H1 (cell line): ENCODE measurements around the gene BRD9. TPM values are rescaled to one million over a fixed set of nuclear protein-coding genes. Genes with fewer than 3 reads are reported as not detected.
A peak's percentile ranks its signal among the peaks of the same experiment; 100 is the strongest.

Experiments used
- CTCF ChIA-PET: fragments of 300-600 bp; sonication (Branson Sonifier 250); formaldehyde crosslinking; loops from one replicate; lab custom pipeline; 2021; ENCODE audit not compliant: partially characterized antibody; lab: Charles Lee
- POLR2A ChIA-PET: fragments of 300-600 bp; sonication (Branson Sonifier 250); formaldehyde crosslinking; loops from one replicate; lab custom pipeline; 2021; ENCODE audit warnings: inconsistent platforms; ENCODE audit not compliant: partially characterized antibody; lab: Charles Lee
- DNase-seq, 2 experiments: peaks; one replicate each; pipeline versions ENCODE4 v3.0.0 to v3.0.0-alpha.2; 2010 to 2022; ENCODE audit warnings: low spot score in 2 of 2, low read depth in 1 of 2, mixed read lengths in 1 of 2
- FAIRE-seq: peaks from 2 replicates; lab custom pipeline; 2011; peaks lifted over from hg19 to GRCh38; lab: Jason Lieb, UNC
- H2AFZ ChIP-seq: 2 replicates; pipeline ENCODE4 v1.8.1; 2012; ENCODE audit warnings: low read length, inconsistent platforms
- H2AK5ac ChIP-seq: 2 replicates; pipeline ENCODE4 v1.6.1; 2013; ENCODE audit warnings: low read depth, low read length
- H2BK120ac ChIP-seq: replicated peaks from 2 replicates; pipeline ENCODE3; 2013; ENCODE audit warnings: low read depth, low read length, inconsistent platforms
- H2BK12ac ChIP-seq: 2 replicates; pipeline ENCODE4 v1.6.1; 2013; ENCODE audit warnings: low read depth, low read length
- H2BK15ac ChIP-seq: 2 replicates; pipeline ENCODE4 v1.6.1; 2013; ENCODE audit warnings: low read length
- H2BK20ac ChIP-seq: 2 replicates; pipeline ENCODE4 v1.6.1; 2013; ENCODE audit warnings: low read length
- H2BK5ac ChIP-seq: 2 replicates; pipeline ENCODE4 v1.6.1; 2013; ENCODE audit warnings: low read depth, low read length
- H3K14ac ChIP-seq: 2 replicates; pipeline ENCODE4 v1.6.1; 2013; ENCODE audit warnings: inconsistent platforms; ENCODE audit not compliant: insufficient read length
- H3K18ac ChIP-seq: 2 replicates; pipeline ENCODE4 v1.6.1; 2013; ENCODE audit warnings: low read length; ENCODE audit errors: extremely low read depth
- H3K23ac ChIP-seq: 2 replicates; pipeline ENCODE4 v1.6.1; 2013; ENCODE audit warnings: inconsistent platforms; ENCODE audit not compliant: insufficient read length
- H3K23me2 ChIP-seq: 2 replicates; pipeline ENCODE4 v1.6.1; 2013; ENCODE audit warnings: low read depth, low read length
- H3K27ac ChIP-seq: 2 replicates; pipeline ENCODE4 v1.6.1; 2011; ENCODE audit warnings: low read depth, low read length, inconsistent platforms
- H3K27me3 ChIP-seq, 4 experiments: replicated peaks in 1 of 4; 1 replicate in 1 of 4; 2 replicates in 3 of 4; pipeline versions ENCODE4 v1.6.1 to v1.8.1; 2011 to 2013; ENCODE audit warnings: low read length in 3 of 4, mild to moderate bottlenecking in 3 of 4, inconsistent platforms in 2 of 4, mixed read lengths in 2 of 4, moderate library complexity in 1 of 4; ENCODE audit not compliant: control insufficient read depth in 3 of 4, insufficient read depth in 3 of 4; ENCODE audit errors: extremely low read depth in 1 of 4
- H3K36me3 ChIP-seq, 4 experiments: 2 replicates each; pipeline versions ENCODE4 v1.6.1 to v1.8.1; 2011 to 2013; ENCODE audit warnings: mild to moderate bottlenecking in 4 of 4, low read length in 3 of 4, moderate library complexity in 2 of 4, control low read depth in 1 of 4, inconsistent platforms in 1 of 4; ENCODE audit not compliant: insufficient read depth in 4 of 4, control insufficient read depth in 2 of 4
- H3K4ac ChIP-seq: replicated peaks from 2 replicates; pipeline ENCODE3; 2013; ENCODE audit warnings: low read length, low read depth, mixed read lengths, inconsistent platforms; ENCODE audit not compliant: insufficient read length
- H3K4me1 ChIP-seq, 4 experiments: replicated peaks in 1 of 4; 1 replicate in 1 of 4; 2 replicates in 3 of 4; pipeline versions ENCODE4 v1.6.1 to v1.8.1; 2011 to 2013; ENCODE audit warnings: low read length in 3 of 4, inconsistent platforms in 2 of 4, mixed read lengths in 1 of 4; ENCODE audit not compliant: insufficient read depth in 4 of 4, control insufficient read depth in 3 of 4
- H3K4me2 ChIP-seq, 2 experiments: 2 replicates each; pipeline versions ENCODE4 v1.6.1 to v1.8.1; 2011 to 2013; ENCODE audit warnings: low read depth in 2 of 2, low read length in 2 of 2, control low read depth in 1 of 2, inconsistent platforms in 1 of 2, mild to moderate bottlenecking in 1 of 2; ENCODE audit not compliant: insufficient read depth in 1 of 2
- H3K4me3 ChIP-seq, 4 experiments: fragments of 200-600, 300-600 bp in 1 of 4; sonication (generic), shearing (Covaris generic), sonication (Bioruptor Twin) in 1 of 4; 2 replicates each; pipeline versions ENCODE4 v1.5.1 to v1.8.1; 2011 to 2016; ENCODE audit warnings: low read length in 4 of 4, low read depth in 3 of 4, control low read depth in 2 of 4, inconsistent platforms in 2 of 4, mild to moderate bottlenecking in 2 of 4, mixed read lengths in 1 of 4, moderate library complexity in 1 of 4; ENCODE audit not compliant: insufficient read depth in 2 of 4; ENCODE audit errors: extremely low read depth in 1 of 4
- H3K56ac ChIP-seq: replicated peaks from 2 replicates; pipeline ENCODE3; 2013; ENCODE audit warnings: low read depth, mild to moderate bottlenecking, mixed read lengths, low read length, inconsistent platforms; ENCODE audit not compliant: insufficient read length
- H3K79me1 ChIP-seq: 2 replicates; pipeline ENCODE4 v1.6.1; 2013; ENCODE audit warnings: low read depth, low read length, control low read depth
- H3K79me2 ChIP-seq, 2 experiments: 2 replicates each; pipeline versions ENCODE4 v1.6.1 to v1.8.1; 2012 to 2013; ENCODE audit warnings: low read length in 2 of 2, mild to moderate bottlenecking in 2 of 2, inconsistent platforms in 1 of 2; ENCODE audit not compliant: insufficient read depth in 2 of 2, control insufficient read depth in 1 of 2
- H3K9ac ChIP-seq, 4 experiments: replicated peaks in 1 of 4; 1 replicate in 1 of 4; 2 replicates in 3 of 4; pipeline versions ENCODE4 v1.6.1 to v1.8.1; 2011 to 2013; ENCODE audit warnings: low read depth in 3 of 4, low read length in 3 of 4, control low read depth in 2 of 4, mild to moderate bottlenecking in 2 of 4, moderate library complexity in 2 of 4, inconsistent platforms in 1 of 4; ENCODE audit errors: extremely low read depth in 1 of 4
- H3K9me3 ChIP-seq, 2 experiments: 2 replicates each; pipeline versions ENCODE4 v1.6.1 to v1.8.1; 2012 to 2013; ENCODE audit warnings: mild to moderate bottlenecking in 2 of 2, moderate library complexity in 2 of 2, control low read depth in 1 of 2, inconsistent platforms in 1 of 2, low read depth in 1 of 2, low read length in 1 of 2, mixed read lengths in 1 of 2; ENCODE audit not compliant: insufficient read depth in 2 of 2
- H4K20me1 ChIP-seq, 2 experiments: replicated peaks in 1 of 2; 2 replicates each; pipeline versions ENCODE3 to v1.8.1; 2011 to 2013; ENCODE audit warnings: inconsistent platforms in 2 of 2, low read length in 2 of 2, mild to moderate bottlenecking in 1 of 2; ENCODE audit not compliant: insufficient read depth in 2 of 2, control insufficient read depth in 1 of 2
- H4K5ac ChIP-seq: 2 replicates; pipeline ENCODE4 v1.6.1; 2013; ENCODE audit warnings: low read length, low read depth, mixed read lengths, inconsistent platforms; ENCODE audit not compliant: insufficient read length
- H4K8ac ChIP-seq: 2 replicates; pipeline ENCODE4 v1.8.0; 2013; ENCODE audit warnings: mild to moderate bottlenecking, moderate library complexity, low read length, inconsistent platforms; ENCODE audit not compliant: insufficient read depth; ENCODE audit errors: extremely low read depth
- H4K91ac ChIP-seq: replicated peaks from 2 replicates; pipeline ENCODE3; 2013; ENCODE audit warnings: low read length, mixed read lengths, inconsistent platforms; ENCODE audit not compliant: insufficient read length
- KDM1A ChIP-seq: fragments of 200-600, 300-600 bp; sonication (generic); IDR thresholded peaks from 2 replicates; pipeline ENCODE4 v1.7.1; 2016; ENCODE audit warnings: mild to moderate bottlenecking, low read length, borderline replicate concordance
- NRF1 ChIP-seq: IDR thresholded peaks from 2 replicates; pipeline ENCODE4 v1.6.1; 2011; ENCODE audit warnings: mild to moderate bottlenecking, low read depth, low read length, improper control_type of control experiment
- SP2 ChIP-seq: IDR thresholded peaks from 2 replicates; pipeline ENCODE4 v1.6.1; 2012; ENCODE audit warnings: mild to moderate bottlenecking, low read length, inconsistent platforms
- YY1 ChIP-seq: IDR thresholded peaks from 2 replicates; pipeline ENCODE4 v1.6.1; 2011; ENCODE audit warnings: low read depth, mild to moderate bottlenecking, low read length
- WGBS, 2 experiments: shearing (Covaris generic) in 1 of 2; methylation state at CpG; one replicate each; pipeline versions ENCODE4 v1.1.6 to v1.1.7; 2013 to 2015; ENCODE audit warnings: low lambda C conversion rate in 2 of 2, mixed read lengths in 2 of 2, inconsistent platforms in 1 of 2, low coverage in 1 of 2, missing lambda C conversion rate in 1 of 2; ENCODE audit not compliant: insufficient replicate concordance in 2 of 2, insufficient coverage in 1 of 2, insufficient read length in 1 of 2; ENCODE audit errors: extremely low coverage in 1 of 2, missing lambda C conversion rate in 1 of 2; 5-methylcytosine and 5-hydroxymethylcytosine counted together
- polyA plus RNA-seq, 7 experiments: library from polyadenylated mRNA; depleted of rRNA in 3 of 7; stranded (reverse) in 5 of 7; unstranded in 2 of 7; fragments of >200 nt in 5 of 7; fragments of 200-250 nt in 2 of 7; gene quantifications; 1 replicate in 5 of 7; 2 replicates in 1 of 7; 4 replicates in 1 of 7; pipeline versions ENCODE4 v1.2.1 to v1.2.3, GENCODE V29; 2011 to 2013; ENCODE audit warnings: missing spikeins in 2 of 7, mixed read lengths in 2 of 7
- total RNA-seq: library from RNA; stranded (reverse); fragmentation: NEBNext Ultra II Directional; extraction: Animal tissue kit (Norgen Biotek cat#: 25700); gene quantifications from 2 replicates; pipeline ENCODE4 v1.2.1, GENCODE V29; 2021
- TF ChIP-seq, protein P1 (sequence below): IDR thresholded peaks from 2 replicates; pipeline ENCODE4 v1.6.1; 2011; ENCODE audit warnings: low read length, improper control_type of control experiment

BRD9 gene
- total and polyA plus RNA-seq, 2 of the 8 experiments (the other 6 are each of a cell fraction or from before 2014, with no cell fraction given), result 9.3 to 49.4 TPM

DNA sequence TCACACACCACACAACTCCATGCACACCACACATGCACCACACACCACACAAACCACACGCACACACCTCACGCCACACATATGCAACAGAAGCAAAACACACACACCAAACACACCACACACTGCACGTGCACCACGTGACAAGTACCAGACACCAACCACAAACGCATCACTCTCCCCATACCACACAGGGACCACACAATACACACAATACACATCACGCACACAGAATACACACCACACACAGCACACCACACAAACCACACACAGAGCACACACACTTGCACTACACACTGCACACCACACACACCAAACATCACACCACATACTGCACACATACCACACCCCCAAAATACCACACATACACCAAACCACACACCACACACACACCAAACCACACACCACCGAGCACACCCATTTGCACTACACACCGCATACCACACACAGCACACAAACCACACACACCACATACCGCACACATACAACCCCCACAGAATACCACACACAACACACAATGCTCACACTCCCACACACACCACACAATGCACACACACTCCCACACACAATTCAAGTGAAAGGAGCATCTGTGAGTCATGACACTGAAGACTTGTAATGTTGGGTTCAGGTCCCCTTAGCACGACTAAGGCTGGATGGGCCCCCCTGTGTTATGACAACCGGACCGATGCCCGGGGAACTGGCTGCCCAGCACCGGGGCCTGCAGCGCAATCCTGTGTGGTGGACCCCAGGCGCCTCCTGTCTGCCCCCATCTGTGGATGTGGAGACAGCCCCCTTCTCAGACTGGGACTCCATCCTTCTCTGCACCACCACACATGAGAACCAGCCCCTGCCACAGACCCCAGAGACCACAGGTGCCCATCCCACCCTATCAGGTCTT, 35.8 kb downstream of the BRD9 start:
- CTCF ChIA-PET, result no interaction called here
- 94% methylated on average over 15 of the region's 16 CpGs; no CpG with 5 or more reads in 1 of the 2 experiments for WGBS, 2 experiments
- H3K27me3 ChIP-seq, result no peaks in the 10 kb centered on the region

More for the DNA sequence above, 35.8 kb downstream of the BRD9 start:
- peaks cover 4% of the 10 kb centered on the region; the same call in 1 of the 2 replicates for H3K79me1 ChIP-seq
- no peak overlapping the region for H2AFZ ChIP-seq
- peak overlapping the region; percentile 53; the same call in 1 of the 2 replicates for H2BK5ac ChIP-seq
- no peak overlapping the region; a peak in 1 of 8 replicates for H3K4me3 ChIP-seq
- H2BK12ac ChIP-seq, result peak overlapping the region; percentile 55; the same call in 1 of the 2 replicates
- H3K79me2 ChIP-seq, result no peaks in the 10 kb centered on the region
- peak overlapping the region; percentile 92 for H3K56ac ChIP-seq
- H3K9me3 ChIP-seq, result no peaks in the 10 kb centered on the region
- no peak overlapping the region for H3K4me2 ChIP-seq
- peak overlapping the region; percentile 62; the same call in 1 of the 2 replicates for H2BK15ac ChIP-seq
- FAIRE-seq (no peak), DNase-seq (no peak)
- H3K4me1 ChIP-seq, result no peaks in the 10 kb centered on the region
- H4K5ac ChIP-seq, result no peak overlapping the region
- H2BK120ac ChIP-seq, result no peak overlapping the region
- TF ChIP-seq NRF1 (no peak), SP2 (no peak), KDM1A (no peak), YY1 (no peak)
- TF ChIP-seq, protein P1, sequence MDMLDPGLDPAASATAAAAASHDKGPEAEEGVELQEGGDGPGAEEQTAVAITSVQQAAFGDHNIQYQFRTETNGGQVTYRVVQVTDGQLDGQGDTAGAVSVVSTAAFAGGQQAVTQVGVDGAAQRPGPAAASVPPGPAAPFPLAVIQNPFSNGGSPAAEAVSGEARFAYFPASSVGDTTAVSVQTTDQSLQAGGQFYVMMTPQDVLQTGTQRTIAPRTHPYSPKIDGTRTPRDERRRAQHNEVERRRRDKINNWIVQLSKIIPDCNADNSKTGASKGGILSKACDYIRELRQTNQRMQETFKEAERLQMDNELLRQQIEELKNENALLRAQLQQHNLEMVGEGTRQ, result no peak
- TF ChIP-seq, all 59 proteins: peak for 0
- H3K27ac ChIP-seq, result no peak overlapping the region
- no peak overlapping the region for H4K8ac ChIP-seq
- H3K36me3 ChIP-seq, result no peaks in the 10 kb centered on the region; a peak in 1 of 8 replicates
- H4K91ac ChIP-seq, result peak overlapping the region; percentile 74
- POLR2A ChIA-PET, result no interaction called here
- no peak overlapping the region for H3K18ac ChIP-seq
- peaks cover 11% of the 10 kb centered on the region; the same call in 1 of the 2 replicates for H3K23me2 ChIP-seq
- no peak overlapping the region for H3K23ac ChIP-seq
- H2AK5ac ChIP-seq, result peak overlapping the region; percentile 68; the same call in 1 of the 2 replicates
- no peak overlapping the region; the same call in 1 of the 2 replicates for H2BK20ac ChIP-seq
- no peak overlapping the region for H3K14ac ChIP-seq
- no peak overlapping the region for H3K9ac ChIP-seq
- H3K4ac ChIP-seq, result peak overlapping the region; percentile 91
- H4K20me1 ChIP-seq, result peaks cover 2 to 15% of the 10 kb centered on the region in 2 experiments
